Testis (tissue), 2 donors: ENCODE data around the gene PWP2.
"Not testable (repeated sequence)": the region's sequence is repeated elsewhere in the genome, so short reads cannot be mapped to it uniquely, and the experiment has no call there.

Experiments
- POLR2A ChIP-seq: fragments of 450-650 bp; IDR thresholded peaks from one replicate; pipeline ENCODE4 v1.6.1; 2017; ENCODE audit warnings: antibody characterized with exemption, mild to moderate bottlenecking, moderate library complexity
- TF ChIP-seq, protein P1 (sequence below), 3 experiments: fragments of 450-650 bp in 2 of 3; fragments of 200-600 bp in 1 of 3; sonication (generic) in 1 of 3; IDR thresholded peaks; one replicate each; pipeline ENCODE4 v1.5.1; 2016 to 2019; ENCODE audit warnings: antibody characterized with exemption in 3 of 3, mild to moderate bottlenecking in 2 of 3, moderate library complexity in 1 of 3

DNA sequence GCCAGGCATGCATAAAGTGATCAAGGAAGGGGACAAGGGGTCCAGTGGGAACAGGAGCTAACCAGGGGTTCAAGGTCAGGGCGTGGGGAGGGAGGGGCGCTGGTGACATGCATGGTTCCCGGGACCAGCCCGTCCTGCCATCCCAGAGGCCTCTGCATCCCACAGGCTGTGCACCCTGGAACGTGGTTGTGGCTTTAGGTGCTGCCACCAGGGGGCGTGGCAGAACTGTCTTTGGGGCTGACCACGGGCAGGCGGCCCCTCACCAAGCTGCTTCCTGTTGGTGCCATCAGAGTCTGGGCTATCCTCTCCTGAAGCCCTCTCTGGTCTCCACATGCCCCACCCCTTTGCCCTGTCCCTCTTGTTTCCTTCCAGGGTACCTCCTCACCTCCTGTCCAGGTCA, 39.9 kb downstream of the PWP2 start:
- TF ChIP-seq POLR2A = not testable (repeated sequence)
- TF ChIP-seq, protein P1, sequence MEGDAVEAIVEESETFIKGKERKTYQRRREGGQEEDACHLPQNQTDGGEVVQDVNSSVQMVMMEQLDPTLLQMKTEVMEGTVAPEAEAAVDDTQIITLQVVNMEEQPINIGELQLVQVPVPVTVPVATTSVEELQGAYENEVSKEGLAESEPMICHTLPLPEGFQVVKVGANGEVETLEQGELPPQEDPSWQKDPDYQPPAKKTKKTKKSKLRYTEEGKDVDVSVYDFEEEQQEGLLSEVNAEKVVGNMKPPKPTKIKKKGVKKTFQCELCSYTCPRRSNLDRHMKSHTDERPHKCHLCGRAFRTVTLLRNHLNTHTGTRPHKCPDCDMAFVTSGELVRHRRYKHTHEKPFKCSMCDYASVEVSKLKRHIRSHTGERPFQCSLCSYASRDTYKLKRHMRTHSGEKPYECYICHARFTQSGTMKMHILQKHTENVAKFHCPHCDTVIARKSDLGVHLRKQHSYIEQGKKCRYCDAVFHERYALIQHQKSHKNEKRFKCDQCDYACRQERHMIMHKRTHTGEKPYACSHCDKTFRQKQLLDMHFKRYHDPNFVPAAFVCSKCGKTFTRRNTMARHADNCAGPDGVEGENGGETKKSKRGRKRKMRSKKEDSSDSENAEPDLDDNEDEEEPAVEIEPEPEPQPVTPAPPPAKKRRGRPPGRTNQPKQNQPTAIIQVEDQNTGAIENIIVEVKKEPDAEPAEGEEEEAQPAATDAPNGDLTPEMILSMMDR (IDR thresholded peaks at IDR 0.05) = not testable (repeated sequence)
